Hippocampal formation (tissue), 2 donors: Measurements from ENCODE around the gene CFDP1.
"Not testable (repeated sequence)": the region's sequence is repeated elsewhere in the genome, so short reads cannot be mapped to it uniquely, and the experiment has no call there.

Source experiments
- DNase-seq, 2 donors: peaks; one replicate each; lab custom pipeline; 2025; lab: John Stamatoyannopoulos, UW

Gene CFDP1

DNA sequence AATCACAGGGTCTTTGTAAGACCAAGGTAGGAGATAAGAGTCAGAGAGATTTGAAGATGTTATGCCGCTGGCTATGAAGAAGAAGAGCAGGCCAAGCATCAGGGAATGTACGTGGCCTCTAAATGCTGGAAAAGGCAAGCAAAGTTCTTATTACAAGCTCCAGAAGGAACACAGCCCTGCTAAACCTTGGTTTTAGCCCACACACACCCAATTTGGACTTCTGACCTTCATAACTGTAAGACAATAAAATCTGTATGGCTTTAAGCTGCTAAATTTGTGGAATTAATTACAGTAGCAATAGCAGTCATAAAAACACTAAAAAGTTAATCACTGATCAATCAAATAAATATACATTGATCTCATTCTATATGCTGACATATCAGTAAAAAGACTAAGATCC lies 25.1 kb upstream of the CFDP1 start:
- no peak for DNase-seq

DNA sequence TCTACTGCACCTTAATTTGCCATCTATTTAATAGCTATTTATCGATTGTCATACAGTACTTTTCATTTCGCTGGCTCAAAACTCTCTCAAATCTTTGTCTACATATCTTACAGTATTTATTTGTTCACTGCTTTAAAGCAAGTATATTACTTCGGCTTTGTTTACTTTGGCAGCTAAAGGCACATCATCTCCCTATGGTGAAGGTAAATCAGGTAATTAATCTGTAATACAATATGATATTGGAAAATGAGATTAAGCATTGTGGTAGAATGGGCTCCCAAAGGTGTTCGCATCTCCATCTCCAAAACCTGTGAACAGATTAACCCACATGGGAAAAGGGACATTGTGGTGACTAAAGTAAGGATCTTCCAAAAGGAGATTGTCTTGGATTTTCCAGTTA lies 24.7 kb upstream of the CFDP1 start:
- no peak for DNase-seq

DNA sequence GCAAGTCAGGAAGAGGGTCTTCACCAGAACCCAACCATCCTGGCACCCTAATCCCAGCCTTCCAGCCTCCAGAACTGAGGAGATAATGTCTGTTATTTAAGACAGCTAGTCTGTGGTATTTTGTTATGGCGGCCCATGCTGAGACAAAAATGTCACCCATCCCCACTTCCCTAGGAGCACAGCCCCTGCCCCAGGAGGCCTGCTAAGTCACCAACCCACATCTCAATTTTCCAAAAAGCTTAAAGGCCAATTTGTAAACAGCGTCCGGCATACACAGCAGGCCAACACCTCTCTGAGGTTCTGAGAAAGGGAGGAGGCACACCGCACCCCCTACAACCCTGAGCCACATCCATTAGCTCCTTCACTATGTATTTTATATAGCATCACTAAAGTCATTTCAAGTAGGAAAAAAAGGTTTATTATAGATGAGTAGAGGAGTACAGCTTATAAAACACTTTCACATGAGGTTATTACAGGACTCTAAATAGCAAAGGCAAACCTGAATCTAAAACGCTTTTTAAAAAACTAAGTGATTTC lies 24.2 kb upstream of the CFDP1 start:
- no peak for DNase-seq

DNA sequence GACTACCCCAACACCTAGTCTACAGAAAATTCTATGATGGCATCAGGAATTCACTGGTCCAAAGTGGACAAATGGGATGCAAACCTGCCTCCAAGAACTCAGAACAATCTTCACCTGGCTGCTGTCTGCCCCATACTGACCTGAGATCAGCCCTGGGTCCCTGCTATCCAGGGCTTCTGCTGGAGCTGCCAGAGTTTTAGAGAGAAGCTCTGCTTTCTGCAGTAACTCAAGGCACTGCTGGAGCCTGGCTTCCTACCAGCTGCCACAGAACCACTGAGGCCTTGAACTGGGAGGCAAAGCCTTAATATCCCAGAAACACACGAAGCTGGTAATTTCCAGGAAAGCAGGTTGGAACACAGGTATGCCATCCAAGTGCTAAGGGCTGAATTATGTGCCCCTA lies 23.7 kb upstream of the CFDP1 start:
- no peak for DNase-seq

DNA sequence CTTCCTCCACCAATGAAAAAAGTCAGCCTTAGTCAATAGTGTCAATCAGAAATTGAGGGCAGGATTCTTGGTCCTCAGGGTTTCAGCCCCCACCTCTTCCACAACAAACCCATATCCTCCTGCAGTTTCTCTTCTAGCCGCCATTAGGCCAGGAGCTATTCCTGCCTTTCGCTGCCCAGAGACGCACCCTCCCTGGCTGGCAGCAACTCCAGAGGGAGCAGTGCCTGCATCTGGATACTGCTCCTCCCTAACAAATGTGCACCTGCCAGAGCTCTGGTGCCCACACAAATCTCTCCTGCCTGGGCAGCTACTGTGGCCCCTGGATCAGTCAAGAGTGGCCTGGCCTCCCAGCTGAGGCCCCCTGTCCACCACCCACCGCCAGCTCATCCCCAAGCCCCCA lies 23.2 kb upstream of the CFDP1 start:
- DNase-seq: not testable (repeated sequence)

DNA sequence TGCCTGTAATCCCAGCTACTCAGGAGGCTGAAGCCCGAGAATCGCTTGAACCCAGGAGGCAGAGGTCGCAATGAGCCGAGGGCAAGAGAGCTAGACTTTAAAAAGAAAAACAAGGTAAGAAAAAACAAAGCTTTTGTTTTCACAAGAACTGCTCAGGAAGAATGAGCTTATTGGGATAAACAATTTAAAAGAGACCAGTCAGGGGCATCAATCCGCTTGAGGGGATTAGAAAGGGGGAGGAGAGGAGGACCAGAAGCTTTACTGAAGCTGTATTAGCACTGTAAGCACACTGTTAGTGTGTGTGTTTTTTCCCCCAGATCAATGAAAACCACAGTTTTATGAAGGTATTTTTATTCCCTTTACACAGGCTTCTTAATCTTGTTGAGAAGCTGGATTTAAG lies 22.4 kb upstream of the CFDP1 start:
- no peak for DNase-seq

DNA sequence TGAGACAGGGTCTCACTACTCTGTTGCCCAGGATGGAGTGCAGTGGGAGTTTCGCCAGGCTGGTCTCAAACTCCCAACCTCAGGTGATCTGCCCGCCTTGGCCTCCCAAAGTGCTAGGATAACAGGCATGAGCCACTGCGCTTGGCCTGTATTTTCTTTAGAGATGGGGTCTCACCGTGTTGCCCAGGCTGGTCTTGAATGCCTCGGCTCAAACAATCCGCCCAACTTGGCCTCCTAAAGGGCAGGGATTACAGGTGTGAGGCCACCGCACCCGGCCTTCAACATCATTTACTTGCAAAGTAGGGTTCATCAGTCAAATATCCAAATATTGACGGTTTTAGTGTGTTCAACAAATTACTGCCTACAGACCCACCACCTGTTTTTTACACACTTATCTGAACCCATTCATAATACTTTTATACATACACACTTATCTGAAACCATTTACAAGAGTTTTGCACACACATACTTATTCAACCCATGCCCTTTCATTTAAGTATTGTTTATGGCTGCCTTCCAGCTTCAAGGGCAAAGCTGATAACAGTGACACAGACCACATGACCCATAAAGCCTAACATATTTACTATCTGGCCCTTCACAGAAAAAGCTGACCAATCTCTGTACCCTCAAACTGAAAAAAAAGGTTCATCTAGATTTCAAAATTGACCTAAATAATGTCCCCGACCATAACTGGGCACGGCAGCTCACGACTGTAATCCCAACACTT lies 19.3 kb upstream of the CFDP1 start:
- no peak for DNase-seq

DNA sequence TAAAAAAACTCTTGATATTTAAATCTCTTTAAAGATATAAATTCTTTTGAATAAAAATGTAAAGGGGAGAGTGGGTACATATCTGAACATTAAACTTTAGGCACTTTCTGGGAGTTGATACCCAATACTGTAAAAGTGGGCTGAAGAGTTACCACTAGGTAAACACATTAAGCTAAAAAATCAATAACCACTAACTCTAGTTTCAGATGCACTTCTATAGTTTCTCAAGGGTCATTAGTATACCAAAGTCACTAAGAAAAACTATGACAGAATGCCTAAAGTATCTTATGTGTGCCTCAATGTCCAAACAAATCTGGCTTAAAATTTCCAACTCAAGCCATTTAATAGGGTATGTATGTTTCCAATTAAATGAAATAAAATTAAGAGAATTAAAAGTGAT lies 13.1 kb upstream of the CFDP1 start:
- no peak for DNase-seq

DNA sequence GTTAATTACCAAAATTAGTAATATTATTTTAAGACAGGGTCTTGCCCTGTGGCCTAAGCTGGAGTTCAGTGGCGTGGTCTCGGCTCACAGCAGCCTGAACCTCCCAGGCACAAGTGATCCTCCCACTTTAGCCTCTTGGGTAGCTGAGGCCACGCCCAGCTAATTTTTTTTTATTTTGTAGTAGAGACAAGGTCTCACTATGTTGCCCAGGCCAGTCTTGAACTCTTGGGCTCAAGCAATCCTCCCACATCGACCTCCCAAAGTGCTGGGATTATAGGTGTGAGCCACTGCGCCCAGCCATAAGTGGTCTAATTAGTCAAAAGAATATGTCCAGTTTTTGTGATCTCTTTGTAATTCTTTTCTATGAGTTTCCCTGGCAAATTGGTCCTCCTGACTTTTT lies 12.0 kb upstream of the CFDP1 start:
- DNase-seq: no peak

DNA sequence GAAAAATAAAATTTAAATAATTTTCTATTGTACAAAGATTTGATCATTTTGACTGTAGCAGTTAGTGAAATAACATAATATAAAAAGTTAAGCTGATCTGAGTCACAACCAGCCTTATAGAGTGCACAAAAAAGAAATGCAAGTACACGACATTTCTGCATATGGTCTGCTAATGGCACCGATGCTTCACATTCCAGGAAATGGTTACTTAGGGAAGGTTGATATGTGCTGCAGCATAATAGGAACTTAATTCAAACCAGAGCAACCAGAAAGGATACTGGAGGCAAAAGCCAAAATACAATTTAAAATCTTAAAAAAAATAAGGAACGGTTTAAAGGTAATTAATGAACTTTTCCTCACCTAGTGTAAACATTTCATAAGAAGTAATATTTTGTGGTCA lies 10.0 kb upstream of the CFDP1 start:
- no peak for DNase-seq

DNA sequence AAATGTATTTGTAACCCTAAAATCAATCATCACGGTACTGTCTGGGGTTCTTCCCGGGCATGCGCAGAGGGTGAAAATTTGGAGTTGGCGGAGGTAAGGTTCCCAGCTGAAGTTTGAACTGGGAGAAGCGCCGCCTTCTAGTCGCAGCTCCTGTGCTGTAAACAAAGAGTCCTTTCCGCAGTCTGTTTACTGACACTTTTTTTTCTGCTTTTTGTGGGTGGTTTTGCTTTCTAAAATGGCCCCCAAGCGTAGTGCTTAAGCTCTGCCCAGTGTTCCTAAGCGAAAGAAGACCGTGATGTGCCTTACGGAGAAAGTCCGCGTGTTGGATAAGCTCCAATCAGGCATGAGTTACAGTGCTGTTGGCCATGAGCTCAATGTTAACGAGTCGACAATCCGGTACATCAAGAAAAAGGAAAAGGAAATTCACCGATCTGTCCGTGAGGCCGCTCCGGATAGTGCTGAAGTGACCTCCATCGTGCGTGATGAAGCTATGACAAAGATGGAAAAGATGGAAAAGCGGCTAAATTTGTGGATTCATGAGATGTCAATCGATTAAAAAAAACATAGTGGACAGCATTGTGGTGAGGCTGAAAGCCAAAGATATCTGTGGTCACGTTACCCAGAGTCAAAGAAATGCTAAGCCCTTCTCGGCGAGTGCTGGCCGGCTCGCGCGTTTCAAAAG lies 570 bp upstream of the CFDP1 start:
- DNase-seq: peak; percentile 82 to 83

DNA sequence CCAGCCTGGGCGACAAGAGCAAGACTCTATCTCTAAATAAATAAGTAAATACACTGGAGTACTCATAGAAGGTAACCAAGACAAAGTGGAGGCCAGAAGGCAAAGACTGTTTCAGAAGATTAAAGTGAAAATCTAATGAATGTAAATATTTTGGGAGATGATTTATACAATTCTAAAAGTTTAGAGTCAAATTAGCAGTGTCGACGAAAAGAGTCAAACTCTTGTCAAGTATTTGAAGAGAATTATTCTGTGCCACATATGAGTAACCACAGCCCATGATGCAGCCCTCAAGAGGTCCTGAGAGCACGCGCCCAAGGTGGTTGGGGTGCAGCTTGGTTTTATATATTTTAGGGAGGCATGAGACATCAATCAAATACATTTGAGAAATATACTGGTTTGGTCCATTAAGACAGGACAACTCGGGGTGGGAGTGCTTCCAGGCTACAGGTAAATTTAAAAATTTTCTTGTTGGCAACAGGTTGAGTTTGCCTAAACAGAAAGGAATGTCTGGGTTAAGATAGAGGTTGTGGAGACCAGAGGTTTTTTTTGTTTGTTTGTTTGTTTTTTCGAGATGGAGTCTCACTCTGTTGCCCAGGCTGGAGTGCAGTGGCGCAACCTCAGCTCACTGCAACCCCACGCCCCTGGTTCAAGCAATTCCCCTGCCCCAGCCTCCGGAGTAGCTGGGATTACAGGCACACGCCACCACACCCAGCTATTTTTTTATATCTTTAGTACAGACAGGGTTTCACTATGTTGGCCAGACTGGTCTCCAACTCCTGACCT lies 3.5 kb downstream of the CFDP1 start:
- DNase-seq: no peak

DNA sequence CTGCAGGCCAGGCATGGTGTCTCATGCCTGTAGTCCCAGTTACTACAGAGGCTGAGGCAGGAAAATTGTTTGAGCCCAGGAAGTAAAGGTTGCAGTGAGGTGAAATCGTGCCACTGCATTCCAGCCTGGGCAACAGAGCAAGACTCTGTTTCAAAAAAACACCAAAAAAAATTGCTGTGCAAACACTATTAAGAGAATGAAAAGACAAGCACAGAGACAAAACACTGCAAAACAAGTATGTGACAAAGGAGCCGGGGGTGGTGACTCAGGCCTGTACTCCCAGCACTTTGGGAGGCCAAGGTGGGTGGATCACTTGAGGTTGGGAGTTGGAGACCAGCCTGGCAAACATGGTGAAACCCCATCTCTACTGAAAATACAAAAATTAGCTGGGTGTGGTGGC lies 6.8 kb downstream of the CFDP1 start:
- not testable (repeated sequence) for DNase-seq

DNA sequence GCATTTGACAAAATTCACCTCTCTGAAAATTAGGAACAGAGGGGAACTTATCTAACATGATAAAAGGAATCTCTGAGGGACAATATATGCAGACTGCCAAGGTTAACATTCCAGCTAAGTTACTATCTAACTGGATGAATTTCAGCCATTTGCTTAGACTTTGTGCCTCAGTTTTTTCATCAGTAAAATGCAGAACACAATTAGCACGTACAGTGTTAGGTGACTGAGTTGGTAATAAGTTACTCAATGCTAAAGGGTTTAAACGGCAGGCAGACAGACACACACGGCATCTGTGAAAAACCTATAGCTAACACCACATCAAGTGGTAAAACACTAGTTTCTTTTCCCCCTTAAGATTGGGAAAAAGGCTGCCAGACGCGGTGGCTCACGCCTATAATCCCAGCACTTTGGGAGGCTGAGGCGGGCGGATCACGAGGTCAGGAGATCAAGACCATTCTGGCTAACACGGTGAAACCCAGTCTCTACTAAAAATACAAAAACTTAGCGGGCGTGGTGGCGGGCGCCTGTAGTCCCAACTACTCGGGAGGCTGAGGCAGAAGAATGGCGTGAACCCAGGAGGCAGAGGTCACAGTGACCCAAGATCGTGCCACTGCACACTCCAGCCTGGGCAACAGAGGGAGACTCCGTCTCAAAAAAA lies 9.1 kb downstream of the CFDP1 start:
- DNase-seq: not testable (repeated sequence)

DNA sequence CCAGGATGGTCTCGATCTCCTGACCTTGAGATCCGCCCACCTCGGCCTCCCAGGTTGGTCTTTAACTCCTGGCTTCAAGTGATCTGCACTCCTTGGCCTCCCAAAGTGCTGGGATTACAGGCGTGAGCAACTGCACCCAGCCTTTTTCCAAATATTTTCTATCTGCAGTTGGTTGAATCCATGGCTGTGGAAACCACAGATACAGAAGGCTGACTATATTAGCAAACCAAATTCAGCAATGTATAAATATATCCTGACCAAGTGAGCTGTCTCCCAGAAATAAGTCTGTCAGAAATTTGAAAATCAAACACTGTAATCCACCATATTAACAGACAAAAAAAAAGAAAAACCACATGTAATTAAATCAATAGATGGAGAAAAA lies 9.6 kb downstream of the CFDP1 start:
- no peak for DNase-seq

DNA sequence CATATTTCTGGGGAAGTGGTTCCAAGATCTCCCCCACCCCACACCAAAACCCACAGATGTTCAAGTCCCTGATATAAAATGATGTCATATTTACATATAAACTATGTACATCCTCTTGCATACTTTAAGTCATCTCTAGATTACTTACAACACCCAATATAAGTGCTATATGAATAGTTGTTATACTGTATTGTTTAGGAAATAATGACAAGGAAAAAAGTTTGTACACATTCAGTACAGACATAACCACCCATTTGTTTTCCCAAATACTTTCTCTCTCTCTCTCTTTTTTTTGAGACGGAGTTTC lies 11.5 kb downstream of the CFDP1 start:
- no peak for DNase-seq

DNA sequence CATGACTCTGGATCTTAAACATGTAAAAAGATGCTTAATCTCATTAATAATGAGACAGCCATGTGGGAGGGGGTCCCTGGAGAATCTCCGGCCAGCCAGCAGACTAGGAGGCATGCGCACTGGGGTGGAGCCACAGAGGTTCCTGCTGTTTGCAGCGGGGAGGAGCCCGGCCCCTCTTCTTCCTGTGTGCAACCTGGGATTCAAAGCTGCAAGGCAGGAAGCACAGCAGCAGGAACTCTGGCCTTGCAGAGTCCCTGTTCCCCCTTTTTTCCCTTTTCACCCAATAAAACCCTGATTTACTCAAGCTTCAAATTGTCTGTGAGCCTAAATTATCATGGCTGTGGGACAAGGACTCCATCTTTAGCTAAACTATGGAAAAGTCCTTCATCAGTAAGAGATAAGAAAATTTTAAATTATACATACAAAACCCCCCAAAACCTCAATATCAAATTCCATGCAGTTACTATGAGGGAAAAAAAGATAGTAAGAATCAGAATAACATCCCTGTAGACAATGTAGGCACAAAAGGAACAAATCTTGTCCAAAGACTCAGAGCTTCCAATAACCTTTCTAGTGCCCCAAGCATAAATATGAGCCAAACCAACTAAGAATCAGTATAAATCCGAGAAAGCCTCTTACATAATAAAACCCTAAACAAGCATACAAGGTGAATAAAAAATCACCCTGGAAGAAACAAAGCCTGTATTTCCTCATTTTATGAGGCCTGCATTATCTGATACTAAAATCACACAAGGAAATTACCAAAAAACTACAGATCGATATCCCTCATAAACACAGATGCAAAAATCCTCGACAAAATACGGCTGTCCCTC lies 12.1 kb downstream of the CFDP1 start:
- DNase-seq: peak in 1 of 2 donors; percentile 12

DNA sequence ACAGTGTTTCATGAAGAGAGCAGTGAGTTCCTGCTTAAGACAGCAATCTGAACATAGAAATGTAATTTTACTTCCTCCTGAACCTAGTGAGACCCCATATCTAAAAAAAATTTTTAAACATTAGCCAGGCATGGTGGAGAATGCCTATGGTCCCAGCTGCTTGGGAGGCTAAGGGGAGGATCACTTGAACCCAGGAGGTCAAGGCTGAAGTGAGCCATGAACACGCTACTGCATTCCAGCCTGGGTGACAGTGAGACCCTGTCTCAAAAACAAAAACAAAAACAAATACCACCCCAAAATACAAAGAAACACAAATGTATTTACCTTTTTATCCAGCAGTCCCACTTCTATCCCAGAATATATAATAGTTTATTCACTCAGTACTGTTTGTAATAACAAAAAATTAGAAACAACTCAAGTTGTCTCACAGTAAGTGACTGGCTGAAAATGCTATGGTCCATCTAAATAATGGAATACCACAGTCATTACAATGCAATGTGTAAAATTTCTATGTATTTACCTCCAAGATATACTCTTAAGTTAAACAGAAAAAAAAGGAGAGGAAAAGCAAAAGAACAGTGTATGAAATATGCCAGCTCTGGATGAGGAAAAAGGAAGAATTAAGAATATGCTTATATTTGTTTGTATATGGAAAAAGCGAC lies 16.3 kb downstream of the CFDP1 start:
- no peak for DNase-seq

DNA sequence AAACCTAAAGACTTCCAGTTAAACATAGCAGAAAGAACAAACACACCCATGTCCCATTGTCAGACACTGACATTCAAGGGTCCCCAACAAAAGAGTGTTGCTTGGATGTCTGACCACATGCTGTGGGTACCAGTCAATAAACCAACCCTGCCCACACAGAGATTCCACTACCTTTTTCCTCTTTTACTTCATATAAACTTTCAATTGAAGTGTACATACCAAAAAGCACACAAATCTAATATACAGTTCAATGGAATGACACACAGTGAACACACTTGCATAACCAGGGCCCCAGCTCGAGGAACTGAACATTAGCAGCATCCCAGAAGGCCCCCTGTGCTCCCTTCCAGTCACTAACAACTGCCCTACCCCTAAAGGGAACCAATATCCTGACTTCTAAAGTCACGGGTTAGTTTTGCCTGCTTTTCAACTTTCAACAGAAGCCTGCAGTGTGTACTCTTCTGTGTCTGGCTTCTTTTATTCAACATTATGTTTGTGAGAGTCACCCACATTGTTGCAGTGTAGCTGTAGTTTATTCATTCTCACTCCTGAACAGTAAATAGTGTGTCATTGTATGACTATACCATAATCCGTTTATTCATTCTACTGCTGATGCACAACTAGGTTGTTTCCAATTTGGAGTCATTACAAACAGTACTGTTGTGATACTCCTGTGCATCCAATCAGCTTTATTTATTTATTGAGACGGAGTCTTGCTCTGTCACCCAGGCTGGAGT lies 18.0 kb downstream of the CFDP1 start:
- no peak for DNase-seq

DNA sequence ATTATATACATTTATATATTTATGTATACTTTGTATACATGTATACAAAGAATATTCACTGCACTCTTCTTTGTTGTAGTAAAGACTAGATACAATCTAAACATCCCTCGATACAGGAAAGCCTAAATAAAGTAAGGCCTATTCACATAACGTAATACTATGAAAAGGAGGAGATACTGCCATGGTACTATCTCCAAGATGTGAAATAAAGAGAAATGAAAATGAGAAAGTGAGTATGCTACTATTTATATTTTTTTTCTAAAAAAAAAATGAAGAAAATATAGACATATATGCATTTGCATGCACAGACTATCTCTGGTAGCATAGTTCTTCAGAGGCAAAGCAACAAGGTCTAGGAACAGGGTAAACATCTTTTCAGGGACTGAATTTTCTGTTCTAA lies 19.4 kb downstream of the CFDP1 start:
- no peak for DNase-seq
